MM.1S (cell line): Measurements from ENCODE around the gene LRRC26.

Experiments
- CTCF ChIP-seq: fragments of 300-600 bp; sonication (generic); IDR thresholded peaks from 2 replicates; pipeline ENCODE4 v1.5.1; 2016; ENCODE audit warnings: antibody characterized with exemption, low read length, mixed read lengths
- EZH2 ChIP-seq: fragments of 300-600 bp; sonication (generic); optimal IDR thresholded peaks from 2 replicates; pipeline ENCODE3; 2017; ENCODE audit warnings: low read depth, mild to moderate bottlenecking, antibody characterized with exemption, low read length, mixed read lengths

GRCh38 chr9:137178201-137178938, 8.5 kb upstream of the LRRC26 start:
- TF ChIP-seq CTCF: no peak
- no peak for TF ChIP-seq EZH2
